Dermis microvascular lymphatic vessel endothelial cell (primary cell): ENCODE results near the gene COG2. TPM values are rescaled to one million over a fixed set of nuclear protein-coding genes. Genes with fewer than 3 reads are reported as not detected.

ENCODE experiments used
- DNase-seq, 2 donors: peaks; one replicate each; pipeline versions ENCODE4 v3.0.0 to v3.0.0-alpha.2; 2010; ENCODE audit warnings: low read depth in 2 of 2
- total RNA-seq: library from RNA; depleted of rRNA; stranded (reverse); fragments of >200 nt; gene quantifications from 2 replicates; pipeline ENCODE4 v1.2.1, GENCODE V29; 2014

COG2 gene
- total RNA-seq, 1 donor from 2014 or later: 12.2 TPM

DNA sequence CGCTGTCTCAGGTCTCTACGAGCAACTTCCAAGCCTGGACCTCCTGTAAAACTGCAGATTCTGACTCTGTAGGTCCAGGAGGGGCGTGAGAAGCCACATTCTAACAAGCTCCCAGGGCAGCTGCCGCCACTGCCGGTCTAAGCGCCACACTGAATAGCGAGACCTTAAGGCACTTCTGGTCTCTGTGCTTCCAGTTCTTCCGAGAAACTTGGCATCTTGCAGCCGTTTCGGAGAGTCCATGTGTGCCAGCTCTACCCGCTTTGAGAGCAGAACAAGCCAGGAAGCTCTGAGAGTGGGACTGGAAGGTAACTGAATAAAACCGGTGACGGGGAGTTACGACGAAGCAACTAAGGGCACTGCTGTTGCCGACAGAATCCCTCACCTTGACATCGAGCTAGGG lies 59.2 kb downstream of the COG2 start:
- DNase-seq: no peak

DNA sequence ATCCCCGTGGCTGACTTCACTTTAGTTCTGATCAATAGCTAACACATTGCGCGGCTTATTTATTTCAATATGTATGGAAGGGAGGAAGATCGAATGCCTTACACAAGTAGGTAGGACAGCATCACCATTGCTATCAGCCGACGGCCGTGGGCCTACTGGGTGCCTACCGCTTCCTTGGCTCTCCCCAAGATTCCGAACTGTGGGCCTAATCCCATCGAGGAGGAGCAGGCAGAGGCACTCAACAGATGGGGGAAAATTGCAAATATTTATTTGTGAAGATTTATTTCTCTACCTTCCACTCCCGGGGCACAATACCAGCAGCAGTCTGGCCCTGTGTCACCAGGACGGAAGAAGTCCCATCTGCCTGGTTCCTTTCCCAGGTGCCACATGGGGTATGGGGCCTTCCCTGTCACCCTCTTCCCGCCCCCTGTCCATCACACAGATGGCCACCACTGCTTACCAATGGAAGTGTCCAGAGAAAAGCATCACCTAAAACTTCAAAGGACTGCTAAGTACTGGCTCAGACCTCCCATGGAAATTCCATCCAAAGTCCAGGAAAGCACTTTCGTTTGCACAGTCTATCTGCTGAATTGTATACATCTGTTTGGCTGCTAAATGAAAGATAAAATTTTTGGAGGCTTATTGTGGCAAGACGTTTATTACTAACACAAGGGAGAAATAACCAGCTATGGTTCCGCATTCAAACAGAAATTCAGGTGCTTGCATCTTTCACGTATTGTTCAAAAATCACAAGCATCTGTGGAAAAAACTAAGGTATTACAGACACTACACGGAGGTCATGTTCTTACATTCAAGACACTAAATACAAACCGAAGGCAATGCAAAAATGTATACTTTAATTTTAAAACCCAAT lies 59.9 kb downstream of the COG2 start:
- DNase-seq: no peak

DNA sequence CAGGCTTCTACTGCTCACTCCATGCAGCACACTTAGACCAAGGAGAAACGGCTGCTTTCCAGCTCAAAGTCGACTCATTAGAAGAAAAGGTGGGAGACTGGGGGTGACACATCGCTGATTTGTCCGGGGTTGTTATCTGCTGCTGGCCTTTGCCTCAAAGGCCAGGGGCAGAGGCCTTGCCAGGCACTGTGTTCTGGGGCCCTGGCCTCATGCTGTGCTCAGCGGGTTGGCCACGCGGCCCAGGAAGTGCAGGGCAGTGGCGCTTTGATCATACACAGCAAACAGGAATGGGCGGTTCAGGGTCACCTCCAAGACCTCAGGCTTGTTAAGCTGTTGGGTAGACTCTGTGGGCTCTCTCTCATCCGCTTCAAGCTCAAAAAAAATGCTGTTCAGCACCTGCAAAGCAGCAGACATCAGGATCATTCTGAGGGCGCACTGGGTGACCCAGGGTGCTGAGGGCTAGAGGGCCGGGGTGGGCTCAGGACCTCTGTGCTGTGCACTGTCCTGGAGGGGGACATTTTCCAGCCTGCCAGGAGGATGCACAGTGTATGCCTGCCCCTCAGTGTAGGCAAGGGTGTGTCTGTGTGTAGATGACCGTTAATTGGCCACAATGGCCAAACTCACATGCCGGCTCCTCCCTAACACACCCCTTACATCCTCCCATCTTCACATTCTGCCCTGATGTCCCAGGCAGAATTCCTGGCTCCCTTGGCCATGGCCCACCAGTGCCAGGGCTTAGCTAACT lies 60.8 kb downstream of the COG2 start:
- no peak for DNase-seq

DNA sequence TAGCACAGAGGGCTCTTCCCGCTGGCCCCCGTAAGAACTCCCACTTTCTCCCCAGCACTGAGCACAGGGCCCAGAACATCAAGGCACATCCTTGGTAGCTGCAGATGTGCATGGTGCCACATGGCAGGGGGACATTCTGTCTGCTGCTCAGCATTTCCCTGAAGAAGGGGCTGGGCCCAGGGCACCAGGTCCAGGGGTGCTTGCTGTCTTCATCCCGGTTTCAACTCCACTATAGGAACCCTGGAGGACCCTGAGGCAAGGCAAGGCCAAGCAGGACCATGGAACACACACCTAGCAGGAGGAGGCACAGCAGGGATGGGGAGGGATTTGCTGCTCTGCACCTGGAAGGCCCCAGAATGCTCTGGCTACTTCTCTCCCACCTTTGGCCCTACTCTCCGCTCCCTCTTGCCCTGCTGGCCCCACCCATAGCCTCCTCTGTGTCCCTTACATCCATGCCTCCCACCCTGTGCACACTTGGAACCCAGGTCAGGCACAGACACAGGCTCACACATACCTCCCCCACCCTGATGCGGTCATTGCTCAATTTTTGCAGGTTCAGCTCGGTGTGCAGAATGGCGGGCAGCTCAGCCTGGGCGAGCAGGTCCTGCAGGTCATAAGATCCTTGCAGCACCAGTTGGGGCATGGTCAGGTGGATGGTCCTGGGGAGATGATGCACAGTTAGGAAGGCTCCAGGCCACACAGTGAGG lies 61.6 kb downstream of the COG2 start:
- DNase-seq: no peak

DNA sequence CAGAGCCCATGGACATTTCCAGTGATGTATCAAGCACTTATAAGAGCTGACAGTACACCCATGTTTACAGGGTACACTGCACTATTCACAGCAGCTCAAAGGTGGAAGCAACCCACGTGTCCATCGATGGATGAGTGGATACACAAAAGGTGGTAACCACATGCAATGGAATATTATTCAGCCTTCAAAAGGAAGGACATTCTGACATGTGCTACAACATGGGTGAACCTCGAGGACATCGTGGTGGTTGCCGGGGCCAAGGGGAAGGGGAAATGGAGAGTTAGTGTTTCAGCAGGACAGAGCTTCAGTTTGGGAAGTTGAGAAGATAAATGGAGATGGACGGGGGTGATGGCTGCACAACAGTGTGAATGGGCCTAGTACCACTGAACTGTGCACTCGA lies 62.5 kb downstream of the COG2 start:
- DNase-seq: no peak

DNA sequence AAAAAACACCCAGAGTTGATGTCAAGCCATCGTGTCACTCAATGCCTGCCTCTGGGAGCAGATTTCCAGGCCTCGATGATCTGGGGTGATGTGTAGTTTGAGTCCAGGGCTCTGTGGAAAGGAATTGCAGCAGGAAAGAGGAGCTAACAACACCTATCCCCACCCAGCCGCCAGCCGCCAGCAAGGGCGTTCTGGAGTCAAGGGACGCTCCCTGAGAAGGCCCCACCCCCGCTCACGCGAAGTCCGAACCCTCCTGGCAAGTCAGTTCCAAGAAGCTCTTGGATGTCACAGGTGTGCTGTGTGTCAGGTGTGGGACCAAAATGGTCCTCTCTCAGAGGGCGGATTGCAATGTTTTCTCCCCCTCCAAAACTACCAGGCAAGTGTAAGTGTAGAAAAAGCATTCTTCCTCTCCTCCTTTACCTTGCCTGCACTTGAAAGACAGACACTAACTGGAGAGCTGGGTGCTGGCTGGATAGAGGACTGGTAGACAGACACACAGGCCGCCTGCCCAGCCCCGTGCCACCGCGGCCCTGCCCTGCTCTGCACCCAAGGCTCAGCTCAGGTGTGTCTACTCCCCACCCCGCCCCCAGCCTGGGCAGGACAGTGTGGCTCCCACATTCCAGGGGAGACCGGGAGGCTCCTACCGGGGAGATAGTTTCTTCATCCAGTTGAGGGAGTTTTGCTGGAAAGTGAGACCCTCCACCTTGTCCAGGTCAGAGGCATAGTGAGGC lies 63.2 kb downstream of the COG2 start:
- no peak for DNase-seq

DNA sequence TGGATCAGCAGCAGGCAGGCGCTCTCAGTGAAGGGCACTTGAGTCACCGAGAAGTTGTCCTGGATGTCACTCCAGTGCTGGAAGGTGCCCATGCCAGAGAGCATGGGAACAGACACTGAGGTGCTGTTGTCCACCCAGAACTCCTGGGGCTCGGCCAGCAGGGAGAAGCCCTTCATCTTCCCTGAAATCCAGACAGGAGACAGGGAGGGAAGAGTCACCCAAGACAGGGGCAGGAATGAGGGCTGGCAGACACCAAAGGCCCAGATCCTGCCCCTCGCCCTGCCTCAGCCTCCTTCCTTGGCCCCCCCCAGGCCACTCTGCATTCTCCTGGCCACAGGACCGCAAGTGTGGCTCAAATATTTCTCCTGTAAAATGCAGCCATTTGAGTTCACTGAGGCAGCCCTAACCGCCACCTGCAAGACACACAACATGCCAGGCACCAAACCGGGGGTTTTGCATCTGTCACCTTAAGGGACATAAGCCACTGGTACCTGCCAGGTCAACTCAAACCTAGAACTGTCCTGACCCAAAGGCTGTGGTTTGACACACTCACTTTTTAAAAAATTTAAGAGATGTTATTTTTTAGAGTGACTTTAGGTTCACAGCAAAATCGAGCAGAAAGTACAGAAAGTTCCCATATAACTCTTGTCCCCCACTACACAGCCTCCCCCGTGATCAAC lies 63.9 kb downstream of the COG2 start:
- DNase-seq: no peak

DNA sequence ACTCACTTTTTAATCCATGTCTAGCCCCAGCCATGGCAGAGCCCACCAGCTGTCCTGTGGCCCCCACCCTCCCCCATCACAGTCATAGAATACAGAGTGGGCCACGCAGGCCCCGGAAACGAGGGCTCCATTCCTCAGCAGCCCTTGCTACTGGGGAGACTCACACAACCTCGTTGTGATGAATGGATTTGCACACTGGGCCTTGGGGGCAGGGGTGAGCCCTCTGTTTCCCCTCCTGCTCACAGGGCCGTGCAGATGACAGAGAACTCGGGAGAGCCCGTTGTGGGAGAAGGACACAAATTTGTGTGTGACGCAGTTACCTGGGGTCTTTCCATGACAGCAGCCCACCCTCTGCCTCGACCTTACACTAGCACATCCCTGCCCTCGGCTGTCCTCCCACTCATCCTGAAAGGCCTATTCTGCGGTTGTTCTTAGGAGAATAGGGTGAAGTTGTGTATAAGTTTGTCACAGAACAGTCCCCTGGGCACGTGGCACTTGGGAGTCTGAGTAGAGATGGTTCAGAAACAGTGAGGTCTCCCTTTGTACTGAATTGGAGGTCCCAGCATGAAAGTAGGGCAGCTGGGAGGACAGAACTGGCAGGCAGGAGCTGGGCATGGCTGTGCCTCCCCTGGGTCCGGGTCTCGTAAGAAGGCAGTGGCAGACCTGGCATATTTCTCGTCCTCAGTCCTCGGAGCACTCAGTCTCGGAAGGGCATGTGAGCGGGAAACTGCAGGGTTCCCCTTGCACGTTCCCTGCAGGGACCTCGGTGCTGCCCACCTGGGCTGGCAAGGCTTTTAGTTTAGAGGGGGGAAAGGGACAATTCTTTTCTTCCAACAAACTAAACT lies 64.8 kb downstream of the COG2 start:
- no peak for DNase-seq

DNA sequence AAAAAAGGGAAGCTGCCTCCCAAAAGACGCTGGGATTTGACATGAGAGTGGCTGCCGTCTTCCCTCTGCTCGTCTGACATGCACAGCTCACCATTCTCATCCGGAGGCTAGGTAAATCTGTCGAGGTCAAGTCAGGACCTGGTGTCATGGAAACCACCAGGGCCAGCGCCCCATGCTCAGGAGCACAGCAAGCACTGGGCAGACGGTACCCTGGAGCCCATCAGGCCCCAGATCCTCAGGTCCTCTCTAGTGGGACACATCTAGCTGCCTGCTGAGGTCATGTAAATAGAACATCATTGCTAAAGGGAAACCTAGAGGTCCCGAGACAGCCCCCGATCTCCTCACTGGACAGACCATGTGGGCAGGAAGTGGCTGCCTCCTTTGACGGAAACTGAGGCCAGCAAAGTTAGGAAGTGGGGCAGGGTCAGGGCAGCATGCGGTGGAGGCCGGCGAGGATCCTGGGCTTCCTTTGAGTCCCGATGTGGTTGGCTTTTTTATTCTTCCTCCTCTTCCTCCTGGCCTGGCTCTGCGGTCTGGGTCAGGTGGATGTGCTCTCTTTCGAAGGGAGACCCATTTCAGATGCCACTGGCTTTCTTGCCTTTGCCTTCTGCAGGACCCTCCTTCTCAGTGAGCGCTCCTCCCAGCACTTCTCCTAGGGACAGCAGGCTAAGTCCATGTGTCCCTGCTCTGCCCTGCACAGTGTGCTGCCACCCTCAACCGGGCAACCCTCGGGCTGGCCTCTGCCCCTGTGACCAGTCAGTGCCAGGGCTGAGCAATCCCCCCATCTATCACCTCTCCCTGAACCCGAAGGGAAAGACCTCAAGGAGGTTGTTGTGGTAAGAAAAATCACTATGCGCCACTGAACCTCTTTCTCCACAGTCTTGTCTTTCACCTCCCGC lies 65.7 kb downstream of the COG2 start:
- no peak for DNase-seq

DNA sequence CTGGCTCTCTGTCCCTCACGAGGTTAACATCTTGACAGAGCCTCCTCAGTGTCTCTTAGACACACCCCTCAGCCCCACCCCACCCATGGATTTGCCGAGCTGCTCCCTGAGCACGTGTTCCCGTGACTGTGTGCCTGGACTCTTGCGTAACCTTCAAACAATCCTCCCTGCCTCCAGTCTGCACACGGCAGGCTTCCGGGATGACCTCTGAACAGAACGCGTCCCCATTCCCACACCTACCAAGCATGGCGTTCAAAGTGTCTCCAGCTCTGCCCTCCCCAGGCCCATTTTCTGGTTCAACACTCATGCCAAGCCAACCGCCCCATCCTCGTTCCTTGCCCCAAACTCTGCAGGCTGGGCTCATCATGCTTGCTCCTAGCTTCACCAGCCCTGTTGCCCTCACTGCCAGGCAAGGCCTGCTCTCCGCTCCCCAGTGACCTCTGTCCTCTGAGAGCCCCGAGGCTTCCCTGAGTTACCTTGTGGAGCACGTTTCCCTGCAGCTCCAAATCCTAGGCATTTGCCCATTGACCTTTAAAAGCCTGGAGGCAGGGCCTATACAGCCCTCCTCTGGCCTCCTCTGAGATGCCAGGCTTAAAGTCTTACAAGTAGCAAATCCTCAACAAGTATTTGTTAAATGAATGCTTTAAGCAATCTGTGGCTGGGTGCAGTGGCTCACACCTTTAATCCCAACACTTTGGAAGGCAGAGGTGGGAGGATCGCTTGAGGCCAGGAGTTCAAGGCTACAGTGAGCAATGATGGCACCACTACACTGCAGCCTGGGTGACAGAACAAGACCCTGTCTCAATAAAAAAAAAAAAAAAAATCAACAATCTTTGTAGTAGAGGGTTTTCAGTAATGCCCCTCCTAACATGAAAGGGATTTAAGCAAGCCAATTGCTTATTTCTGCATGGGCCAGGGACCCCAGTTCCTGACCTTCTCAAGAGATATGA lies 66.6 kb downstream of the COG2 start:
- DNase-seq: no peak

DNA sequence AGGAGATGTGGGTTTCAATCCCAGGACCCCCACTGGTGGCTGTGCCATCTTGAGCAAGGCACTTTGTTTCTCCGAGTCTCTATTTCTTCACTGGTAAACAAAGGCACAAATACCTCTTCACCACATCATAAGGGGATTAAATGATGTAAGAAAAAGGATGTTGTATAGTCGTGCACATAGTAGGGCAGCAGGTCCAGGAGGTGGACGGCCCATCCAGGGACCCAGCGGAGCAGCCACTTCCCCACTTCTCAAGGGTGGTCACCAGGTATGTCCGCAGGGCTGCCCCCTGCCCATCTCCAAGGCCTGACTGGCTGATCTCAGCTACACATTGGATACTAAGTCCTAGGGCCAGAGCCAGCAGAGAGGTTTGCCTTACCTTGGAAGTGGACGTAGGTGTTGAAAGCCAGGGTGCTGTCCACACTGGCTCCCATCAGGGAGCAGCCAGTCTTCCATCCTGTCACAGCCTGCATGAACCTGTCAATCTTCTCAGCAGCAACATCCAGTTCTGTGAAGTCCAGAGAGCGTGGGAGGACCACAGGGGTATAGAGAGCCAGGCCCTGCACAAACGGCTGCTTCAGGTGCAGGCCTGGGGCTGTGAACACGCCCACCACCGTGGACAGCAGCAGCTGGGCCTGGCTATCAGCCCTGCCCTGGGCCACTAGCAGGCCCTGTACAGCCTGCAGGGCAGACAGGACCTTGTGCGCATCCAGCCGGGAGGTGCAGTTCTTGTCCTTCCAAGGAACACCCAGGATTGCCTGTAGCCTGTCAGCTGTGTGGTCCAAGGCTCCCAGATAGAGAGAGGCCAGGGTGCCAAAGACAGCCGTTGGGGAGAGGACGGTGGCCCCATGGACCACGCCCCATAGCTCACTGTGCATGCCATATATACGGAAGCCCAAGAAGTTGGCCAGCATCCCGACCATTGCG lies 67.6 kb downstream of the COG2 start:
- no peak for DNase-seq

DNA sequence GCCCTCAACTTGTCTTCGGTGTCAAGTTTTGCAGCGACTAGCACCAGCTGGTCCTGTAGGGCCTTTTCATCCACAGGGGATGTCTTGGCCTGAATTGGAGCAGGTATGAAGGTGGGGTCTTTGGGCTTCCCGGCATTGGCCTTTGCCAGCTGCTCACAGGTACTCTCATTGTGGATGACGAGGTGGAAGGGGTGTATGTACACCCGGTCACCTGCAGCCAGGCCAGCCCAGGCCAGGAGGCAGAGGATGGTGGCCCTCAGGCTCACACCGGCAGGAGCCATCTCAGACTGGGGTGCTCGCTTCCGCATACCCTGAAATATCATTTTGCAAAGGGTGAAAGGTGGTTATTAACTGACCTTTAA lies 68.2 kb downstream of the COG2 start:
- DNase-seq: no peak

DNA sequence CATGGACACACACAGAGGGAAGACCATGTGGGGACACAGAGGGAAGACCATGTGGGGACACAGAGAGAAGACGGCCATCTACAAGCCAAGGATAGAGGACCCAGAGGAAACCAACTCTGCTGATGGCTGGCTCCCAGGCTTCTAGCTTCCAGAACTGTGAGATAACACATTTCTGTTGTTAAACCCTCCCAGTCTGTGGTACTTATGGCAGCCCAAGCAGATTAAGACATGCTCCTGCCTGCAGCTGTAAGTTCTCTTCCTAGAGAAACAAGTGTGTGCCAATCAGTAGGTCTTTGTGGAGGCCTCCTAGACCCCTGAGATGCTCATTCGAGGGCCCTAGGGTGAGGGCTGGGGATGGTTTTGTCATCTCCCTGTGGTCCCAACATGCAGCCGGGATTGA lies 69.0 kb downstream of the COG2 start:
- DNase-seq: no peak

DNA sequence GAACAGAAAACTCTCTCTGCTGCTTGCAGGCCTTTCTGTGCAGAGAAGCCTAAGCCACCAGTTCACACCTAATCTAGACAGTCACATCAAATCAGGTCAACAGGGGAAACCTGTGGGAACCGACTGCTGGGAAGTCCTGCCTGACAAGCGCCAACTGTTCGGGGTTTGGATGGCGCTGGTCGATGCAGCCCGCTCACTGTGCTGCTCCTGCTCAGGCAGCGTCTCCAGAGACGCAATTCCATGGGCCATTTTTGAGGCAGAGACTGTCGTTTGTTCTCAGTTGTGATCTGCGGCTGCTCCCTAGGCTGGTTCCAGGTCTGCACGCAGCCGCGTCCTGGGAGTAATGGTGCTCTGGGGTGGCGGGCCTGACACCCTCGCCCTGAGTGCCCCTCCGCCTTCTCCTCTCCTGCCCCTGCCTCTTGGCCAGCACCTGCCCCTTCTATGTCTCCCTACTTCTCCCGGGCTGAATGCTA lies 70.2 kb downstream of the COG2 start:
- DNase-seq: no peak

DNA sequence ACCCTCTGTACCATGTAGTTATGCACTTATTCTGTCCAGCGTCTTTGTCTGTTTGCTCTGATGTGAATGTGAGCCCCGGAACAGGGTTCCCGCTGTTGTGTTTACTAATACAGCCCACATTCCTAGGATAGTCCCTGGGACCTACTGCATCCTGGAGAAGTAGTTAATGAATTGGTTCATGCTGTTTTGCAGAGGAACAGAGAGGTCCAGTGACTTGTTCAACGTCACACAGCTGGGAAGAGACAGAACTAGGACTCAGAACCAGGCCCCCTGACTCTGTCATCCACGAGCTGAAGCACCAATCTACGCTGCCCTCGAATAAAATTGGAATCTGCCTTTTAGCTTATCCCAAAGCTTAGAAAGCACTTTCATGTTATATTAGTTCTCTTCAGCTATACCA lies 70.9 kb downstream of the COG2 start:
- DNase-seq: no peak

DNA sequence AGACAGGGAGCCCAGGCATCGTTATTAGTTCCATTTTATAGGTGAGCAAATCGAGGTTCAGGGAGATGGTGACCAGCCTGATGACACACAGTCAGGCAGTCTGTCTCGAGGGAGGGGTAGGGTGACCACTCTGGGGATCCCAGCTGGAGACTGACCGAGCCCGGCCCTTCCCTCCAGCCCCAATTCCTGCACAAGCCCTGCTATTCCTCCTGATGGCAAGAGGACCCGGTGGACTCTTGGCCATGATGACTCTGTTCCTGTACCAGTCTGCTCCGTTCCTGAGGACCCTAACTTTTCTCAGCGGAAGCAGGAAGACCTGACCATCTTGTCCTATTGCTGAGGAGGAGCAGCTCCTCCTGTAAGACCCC lies 71.2 kb downstream of the COG2 start:
- no peak for DNase-seq
